ENCODE measurements around the gene NTRK1.

NTRK1 gene

GRCh38 chr1:156860628-156861423 is at the start of gene NTRK1:
Gene NTRK1, plus strand, starts transcription at chr1:156860865. Its CDS starts 70 bp downstream, at chr1:156860935.
- DNase-seq (ENCODE audit: low read depth), result no peak

DNA sequence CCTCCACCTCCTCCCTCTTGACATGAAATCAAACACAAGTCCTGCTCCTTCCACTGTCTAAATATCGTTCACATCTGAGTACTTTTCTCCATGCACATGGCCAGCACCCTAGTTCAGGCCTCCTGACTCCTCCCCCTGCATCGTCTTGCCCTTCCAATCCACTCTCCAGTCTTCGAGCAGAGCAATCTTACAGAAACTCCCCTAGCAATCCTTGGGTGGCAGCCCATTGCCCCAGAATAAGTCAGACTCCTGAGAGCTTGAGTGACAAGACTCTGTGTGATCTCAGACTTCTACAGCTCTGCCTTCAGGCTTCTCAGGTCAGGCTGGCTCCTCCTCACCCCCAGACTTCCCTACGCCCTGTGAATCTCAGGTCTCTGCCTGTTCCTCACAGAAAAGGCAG is 49.5 kb upstream of the NTRK1 start:
- no peak for DNase-seq (ENCODE audit: low read depth)

GRCh38 chr1:156812293-156812990 is 48.2 kb upstream of the NTRK1 start:
- DNase-seq (ENCODE audit: low read depth), result no peak

DNA sequence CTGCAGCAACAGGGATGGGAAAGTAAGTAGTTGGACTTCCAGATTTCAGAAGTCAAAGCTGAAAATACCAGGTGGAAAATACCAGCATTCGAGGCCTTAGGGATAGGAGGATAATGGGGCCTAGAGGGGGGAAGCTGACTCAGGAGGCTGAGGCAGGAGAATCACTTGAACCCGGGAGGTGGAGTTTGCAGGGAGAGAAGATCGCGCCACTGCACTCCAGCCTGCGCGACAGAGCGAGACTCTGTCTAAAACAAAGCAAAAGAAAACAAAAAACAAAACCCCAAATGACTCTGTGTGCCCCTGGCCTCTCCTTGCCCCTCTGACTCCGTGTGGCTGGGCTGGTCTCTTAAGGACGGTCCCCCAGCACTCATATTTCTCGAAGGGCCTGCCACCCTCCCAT is 47.4 kb upstream of the NTRK1 start:
- DNase-seq (ENCODE audit: low read depth), result no peak

DNA sequence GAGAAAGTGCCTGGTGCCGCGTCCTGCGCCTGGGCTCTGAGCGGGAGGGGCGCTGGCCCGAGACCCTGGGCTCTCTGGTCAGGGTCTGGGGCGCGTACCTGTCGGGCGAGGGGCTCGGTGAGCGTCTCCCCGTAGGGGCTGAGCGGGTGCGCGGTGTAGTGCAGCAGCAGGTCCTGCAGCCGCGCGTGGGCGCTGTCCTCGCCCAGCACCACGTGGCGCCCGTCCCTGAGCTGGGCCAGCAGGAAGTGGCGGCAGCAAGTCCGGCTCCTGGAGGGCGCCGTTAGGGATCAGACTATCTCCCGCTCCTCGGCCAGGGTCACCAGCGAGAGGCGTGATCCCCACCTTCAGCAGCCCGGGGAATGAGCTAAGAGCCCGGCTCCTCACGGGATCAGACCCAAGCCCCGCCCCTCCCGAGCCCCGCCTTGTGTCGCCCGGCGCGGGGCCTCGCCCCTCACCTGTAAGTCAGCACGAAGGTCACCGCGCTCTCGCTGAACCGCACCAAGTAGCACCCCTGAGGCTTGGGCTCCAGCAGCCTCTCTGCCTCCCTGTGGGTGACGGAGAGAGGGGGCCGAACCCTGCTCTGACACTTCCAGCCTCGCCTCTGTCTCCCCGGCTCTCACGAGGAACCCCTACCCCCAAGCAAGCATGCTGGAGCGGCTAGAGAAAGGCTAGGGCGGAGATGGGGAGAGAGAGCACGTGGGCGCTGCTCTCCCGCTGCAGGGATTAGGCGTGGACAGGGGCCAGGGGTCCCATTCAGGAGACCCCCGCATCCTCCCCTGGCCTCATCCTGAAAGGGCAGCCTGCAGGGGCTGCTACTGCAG is 46.7 kb upstream of the NTRK1 start:
- DNase-seq (ENCODE audit: low read depth), result no peak

DNA sequence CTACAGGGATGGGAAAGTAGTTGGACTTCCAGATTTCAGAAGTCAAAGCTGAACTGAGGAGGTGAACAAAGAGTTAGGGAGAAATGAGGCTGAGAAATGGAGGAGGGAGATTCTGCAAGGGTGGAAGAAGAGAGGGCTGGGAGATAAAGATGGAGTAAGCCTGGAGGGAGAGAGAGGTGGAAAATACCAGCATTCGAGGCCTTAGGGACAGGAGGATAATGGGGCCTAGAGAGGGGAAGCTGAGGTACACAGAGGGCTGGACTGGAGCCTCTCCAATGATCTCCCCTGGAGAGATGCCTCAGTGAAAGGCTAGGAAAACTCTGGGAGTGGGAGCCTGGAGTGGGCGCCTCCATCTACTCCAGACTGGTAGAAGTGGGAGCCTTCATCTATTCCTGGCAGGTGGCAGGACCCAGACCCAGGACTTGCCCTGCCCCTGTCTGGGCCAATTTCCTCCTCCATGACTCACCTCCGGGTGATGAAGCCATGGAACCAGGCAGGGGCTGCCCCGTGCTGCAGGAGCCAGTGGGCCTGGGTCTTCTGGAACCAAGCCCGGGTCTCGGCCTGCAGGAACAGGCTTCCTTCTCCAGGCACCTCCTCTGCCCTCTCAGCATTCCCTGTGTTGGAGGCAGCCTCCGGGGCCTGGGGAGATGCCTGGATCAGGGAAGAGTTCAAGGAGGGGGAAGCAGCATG is 45.9 kb upstream of the NTRK1 start:
- no peak for DNase-seq (ENCODE audit: low read depth)

GRCh38 chr1:156815307-156815826 is 45.3 kb upstream of the NTRK1 start:
- peak; percentile 46 for DNase-seq (ENCODE audit: low read depth)

GRCh38 chr1:156815961-156816422 is 44.7 kb upstream of the NTRK1 start:
- no peak for DNase-seq (ENCODE audit: low read depth)

DNA sequence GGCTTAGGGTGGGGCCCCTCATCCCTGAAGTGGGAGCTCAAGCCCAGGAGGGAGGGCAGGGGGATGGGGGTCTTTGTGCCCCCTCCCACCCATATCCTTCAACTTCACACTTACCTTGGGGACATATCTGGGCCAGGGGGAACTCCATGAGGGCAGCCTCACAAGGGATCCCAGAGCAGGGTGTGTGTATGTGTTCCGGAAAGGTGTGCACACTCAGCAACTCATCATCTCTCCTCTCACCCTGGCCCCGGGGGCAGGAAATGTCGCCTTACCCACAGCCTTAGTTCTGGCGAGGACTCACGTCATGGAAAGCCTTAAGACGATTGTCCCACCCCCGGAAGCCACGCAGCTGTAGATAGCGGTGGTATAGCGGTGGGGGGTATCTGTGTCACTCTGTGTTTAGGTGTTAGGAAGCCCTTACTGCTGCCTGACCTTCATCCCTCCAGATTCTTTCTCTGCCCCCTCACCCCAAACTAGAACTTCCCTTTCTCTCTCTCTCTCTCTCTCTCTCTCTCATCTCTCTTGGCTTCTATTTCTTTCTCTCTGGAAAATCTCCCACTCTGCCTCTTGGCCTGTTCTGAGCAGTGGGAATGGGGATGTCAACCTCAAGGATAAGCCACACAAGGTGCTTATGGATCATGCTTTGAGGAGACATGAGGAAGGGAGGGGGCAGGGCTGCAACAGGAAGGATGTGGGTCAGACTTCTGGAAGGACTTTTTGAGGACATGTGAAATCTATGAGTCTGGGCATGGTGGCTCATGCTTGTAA is 43.9 kb upstream of the NTRK1 start, which contains the start of gene SH2D2A:
TSS of gene SH2D2A (minus strand) at position 288 of the 768 bp plus-strand sequence. CDS start at position 148, 140 bp downstream.
- no peak for DNase-seq (ENCODE audit: low read depth)

- DNase-seq (ENCODE audit: low read depth), result no peak
Measured at GRCh38 chr1:156821801-156822200, 38.9 kb upstream of the NTRK1 start.

DNA sequence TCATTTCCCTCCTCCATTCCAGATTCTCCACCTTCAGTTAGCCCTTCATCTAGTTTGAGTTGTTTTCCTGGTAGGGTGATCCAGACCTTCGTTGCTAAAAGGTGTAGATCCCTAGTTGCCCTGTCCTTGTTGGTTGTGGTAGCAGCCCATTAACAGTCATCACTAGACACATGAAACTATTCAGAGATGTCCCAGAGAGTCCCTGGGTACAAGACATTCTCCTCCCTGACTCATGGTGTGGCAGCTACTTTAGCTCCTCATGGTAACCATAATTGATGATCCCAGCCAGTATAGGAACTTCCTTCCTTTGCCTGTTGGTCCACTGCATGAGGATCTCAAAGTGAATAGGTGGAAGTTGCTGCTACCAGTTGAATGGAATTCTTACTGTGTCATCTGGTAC is 38.0 kb upstream of the NTRK1 start:
- DNase-seq (ENCODE audit: low read depth), result no peak

DNA sequence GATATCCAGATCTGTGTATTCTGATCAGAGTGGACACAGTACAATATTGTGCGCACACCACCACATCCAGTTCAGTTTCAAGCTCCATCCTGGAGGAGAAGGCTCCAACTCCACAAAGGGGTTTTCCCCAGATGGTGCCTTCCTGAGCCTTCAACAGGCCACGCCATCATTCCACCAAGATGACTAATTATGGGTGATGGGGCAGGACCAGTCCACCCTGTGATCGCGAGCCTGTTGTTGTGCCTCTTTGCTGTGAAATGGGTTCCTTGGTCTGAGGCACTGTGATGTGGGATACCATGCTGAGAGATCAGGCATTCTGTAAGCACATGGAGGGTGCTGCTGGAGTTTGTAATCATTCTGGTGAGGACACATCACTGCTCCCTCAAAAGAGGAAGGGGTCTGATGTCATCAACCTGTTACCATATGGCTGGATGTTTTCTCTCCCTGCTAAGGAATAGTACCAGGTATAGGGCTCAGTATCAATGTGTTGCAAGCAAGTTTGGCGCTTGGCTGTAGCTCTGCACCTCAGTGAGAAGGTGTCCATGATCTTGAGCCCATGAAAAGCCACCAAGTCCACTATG is 37.4 kb upstream of the NTRK1 start:
- no peak for DNase-seq (ENCODE audit: low read depth)

GRCh38 chr1:156826630-156827029 is 34.0 kb upstream of the NTRK1 start:
- no peak for DNase-seq (ENCODE audit: low read depth)

GRCh38 chr1:156828400-156829124 is 32.1 kb upstream of the NTRK1 start:
- DNase-seq (ENCODE audit: low read depth), result no peak

- DNase-seq (ENCODE audit: low read depth), result no peak
Measured at GRCh38 chr1:156832434-156832833, 28.2 kb upstream of the NTRK1 start.

DNA sequence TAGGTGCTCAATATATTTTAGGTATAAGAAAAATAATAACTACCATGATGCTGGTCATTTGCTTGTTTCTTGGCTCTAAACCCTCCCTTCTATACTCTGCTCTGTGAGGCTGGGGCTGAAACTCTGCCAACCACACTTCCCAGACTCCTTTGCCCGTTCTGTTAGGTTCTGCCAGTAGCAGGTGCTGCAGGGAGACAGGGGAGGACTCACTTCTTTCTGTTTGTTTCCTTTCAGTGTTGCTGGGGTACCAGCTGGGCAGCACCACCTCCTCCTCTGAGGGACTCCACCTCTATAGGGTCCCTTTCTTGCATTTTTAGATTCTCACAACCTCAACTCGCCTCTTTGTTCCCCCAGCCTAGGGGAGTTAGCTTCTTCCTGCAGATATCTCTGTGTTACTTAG is 27.1 kb upstream of the NTRK1 start:
- no peak for DNase-seq (ENCODE audit: low read depth)

DNA sequence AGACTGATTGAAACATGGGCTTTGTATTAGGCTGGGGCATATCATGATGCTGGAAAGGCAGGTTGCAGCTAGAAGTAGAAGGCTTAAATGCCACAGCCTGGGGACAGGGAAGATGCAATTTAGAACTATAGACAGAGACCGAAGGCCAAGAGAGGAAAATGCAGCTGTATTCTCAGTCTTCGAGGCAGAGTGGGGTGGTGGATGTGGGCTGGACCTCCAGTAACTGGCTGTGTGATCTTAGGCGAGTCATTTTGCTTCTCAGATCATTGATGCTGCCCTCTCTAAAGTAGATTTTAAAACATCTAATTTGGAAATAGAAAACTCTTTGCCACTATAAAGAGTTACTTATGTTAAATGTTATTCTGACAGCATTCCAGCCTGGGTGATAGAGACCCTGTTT is 26.3 kb upstream of the NTRK1 start:
- DNase-seq (ENCODE audit: low read depth), result no peak

- no peak for DNase-seq (ENCODE audit: low read depth)
Measured at GRCh38 chr1:156836041-156836654, 24.5 kb upstream of the NTRK1 start.

DNA sequence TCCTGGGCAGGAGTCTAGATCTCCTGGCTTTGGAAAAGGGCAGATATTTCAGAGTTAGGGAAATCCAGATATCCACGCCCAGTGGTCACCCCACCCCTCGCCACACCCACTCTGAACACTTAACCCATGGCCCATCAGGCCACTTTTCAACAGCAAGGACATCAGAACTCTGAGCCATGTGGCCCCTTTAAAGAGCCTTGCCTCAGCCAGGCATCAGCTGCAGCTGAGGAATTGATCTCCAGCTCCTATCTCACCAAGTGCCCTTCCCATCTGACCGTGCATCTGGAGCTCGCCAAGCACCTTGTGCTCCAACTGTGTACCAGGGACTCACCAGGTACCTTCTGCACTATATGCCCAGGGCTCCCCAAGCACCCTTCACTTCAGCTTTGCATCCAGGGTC is 23.8 kb upstream of the NTRK1 start:
- no peak for DNase-seq (ENCODE audit: low read depth)

Measured in GM04503 (cell line).